GM12801 (cell line): ENCODE measurements around the gene ABRACL.

Experiments
- TF ChIP-seq, protein P1 (sequence below): IDR thresholded peaks from one replicate; pipeline ENCODE4 v1.5.1; 2011; ENCODE audit warnings: control low read depth; ENCODE audit not compliant: insufficient read length; ENCODE audit errors: extremely low read depth

ABRACL gene

DNA sequence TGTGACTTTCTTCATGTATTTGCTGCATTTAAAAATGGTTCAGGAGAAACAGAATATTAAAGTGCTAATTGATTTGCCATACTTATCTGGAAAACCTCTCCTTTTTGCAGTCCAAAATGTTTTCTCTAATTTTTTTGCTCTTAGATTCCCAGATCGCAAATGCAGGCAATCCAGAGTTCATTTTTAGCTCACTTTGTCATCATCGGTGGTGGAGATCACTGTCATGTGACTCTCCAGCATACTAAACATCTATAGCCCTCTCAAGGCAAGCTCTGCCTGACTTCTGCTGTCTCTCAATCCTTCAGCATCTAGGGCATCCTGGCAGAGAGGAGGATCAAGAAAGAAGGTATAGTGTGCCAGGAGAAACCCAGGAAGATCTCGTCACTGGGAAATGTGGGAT, 24.8 kb downstream of the ABRACL start:
- TF ChIP-seq, protein P1, sequence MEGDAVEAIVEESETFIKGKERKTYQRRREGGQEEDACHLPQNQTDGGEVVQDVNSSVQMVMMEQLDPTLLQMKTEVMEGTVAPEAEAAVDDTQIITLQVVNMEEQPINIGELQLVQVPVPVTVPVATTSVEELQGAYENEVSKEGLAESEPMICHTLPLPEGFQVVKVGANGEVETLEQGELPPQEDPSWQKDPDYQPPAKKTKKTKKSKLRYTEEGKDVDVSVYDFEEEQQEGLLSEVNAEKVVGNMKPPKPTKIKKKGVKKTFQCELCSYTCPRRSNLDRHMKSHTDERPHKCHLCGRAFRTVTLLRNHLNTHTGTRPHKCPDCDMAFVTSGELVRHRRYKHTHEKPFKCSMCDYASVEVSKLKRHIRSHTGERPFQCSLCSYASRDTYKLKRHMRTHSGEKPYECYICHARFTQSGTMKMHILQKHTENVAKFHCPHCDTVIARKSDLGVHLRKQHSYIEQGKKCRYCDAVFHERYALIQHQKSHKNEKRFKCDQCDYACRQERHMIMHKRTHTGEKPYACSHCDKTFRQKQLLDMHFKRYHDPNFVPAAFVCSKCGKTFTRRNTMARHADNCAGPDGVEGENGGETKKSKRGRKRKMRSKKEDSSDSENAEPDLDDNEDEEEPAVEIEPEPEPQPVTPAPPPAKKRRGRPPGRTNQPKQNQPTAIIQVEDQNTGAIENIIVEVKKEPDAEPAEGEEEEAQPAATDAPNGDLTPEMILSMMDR: no peak

DNA sequence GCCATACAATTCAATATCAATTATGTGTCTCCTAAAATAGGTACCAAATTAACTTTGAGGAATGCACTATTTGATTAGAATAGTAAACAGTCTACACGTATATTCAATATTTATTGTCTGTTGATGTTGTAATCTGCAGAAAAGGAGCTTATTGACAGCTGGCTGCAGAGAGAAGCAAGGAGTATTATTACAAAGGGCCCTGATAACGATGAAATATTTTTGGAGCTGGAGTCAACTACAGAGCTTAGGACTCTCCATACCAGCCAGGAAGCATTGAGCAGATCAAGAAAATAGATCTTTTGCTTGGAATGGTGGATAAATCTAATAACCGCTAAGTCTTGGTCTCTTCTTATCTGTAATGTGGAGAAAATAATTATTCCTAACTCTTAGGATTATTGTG, 25.5 kb downstream of the ABRACL start:
- TF ChIP-seq, protein P1: no peak

DNA sequence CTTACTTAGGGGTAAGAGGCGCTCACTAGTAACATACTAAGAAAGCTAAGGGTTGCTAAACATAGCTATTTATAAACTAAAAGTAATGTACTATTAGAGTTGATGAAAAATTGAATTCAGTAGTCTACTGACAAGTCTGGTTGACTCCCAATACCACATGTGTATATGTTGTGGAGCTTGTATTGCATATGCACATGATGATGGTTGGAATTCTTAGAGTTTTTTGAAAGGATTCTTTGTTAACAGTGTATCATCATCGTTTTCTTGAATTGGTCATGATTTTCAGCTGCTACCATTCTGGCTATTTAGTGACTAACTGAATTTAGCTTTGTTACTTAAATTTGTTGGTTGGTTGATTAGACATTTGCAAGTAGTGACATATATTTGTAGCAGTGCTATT, 27.2 kb downstream of the ABRACL start:
- TF ChIP-seq, protein P1: no peak

DNA sequence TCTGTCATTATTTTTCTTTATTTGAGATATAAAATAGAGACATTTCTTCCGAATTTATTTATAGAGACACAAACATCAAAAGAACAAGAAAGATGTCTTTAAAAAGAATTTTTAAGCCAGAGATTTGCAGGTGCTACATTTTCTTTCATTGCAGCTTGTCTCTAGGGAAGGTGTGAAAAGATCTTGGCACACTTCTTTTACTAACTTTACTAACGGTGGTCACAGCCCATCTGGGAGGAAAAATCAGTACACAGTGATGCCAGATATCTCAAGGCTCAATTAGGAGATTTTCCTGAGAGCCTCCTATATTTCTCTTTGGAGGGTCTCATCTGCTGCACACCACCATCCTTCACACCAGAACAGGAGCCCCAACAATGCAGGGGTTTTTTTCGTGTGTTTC, 29.5 kb downstream of the ABRACL start:
- TF ChIP-seq, protein P1: no peak

DNA sequence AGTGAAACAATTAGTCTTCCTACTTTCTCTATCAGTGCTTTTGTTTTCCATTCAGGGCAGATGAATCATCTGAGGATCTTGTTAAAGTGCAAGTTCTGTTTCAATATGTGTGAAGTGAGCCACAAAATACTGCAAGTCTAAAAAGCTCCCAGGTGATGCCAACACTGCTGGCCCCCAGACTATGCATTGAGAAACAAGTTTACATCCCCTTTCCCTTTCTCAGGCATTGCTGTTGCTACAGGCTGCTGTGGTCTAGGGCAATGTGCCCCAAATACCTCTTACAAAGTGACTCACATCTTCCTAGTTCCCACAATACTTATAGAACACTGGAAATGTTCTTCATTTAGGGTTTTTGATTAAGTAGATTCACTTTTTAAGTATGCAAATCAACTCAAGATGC, 31.8 kb downstream of the ABRACL start:
- TF ChIP-seq, protein P1: no peak

DNA sequence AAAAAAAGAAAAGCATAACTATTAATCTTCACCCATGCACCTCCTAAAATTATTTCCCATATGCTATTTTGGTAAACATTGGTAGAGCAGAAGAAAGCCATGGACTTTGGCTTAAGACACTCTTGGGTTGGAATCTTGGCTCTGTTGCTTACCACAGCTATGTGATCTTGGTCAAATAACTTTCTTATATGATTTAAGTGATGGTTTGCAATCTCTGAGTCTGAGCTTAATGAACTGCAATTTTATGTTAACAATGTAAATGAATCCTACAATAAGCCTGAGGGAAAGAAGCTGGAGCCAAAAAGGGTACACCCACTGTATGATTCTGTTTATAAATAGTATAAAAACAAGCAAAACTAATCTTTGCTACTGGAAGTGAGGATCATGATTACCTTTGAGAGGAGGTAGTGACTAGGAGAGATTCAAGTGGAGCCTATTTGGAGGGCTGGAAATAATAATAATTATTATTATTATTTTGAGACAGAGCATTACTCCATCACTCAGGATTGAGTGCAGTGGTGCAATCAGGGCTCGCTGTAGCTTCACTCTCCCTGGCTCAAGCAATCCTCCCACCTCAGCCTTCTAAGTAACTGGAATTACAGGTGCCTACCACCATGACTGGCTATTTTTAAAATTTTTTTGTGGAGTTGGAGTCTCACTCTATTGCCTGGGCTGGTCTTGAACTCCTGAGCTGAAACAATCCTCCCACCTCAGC, 34.5 kb downstream of the ABRACL start:
- TF ChIP-seq, protein P1: no peak

DNA sequence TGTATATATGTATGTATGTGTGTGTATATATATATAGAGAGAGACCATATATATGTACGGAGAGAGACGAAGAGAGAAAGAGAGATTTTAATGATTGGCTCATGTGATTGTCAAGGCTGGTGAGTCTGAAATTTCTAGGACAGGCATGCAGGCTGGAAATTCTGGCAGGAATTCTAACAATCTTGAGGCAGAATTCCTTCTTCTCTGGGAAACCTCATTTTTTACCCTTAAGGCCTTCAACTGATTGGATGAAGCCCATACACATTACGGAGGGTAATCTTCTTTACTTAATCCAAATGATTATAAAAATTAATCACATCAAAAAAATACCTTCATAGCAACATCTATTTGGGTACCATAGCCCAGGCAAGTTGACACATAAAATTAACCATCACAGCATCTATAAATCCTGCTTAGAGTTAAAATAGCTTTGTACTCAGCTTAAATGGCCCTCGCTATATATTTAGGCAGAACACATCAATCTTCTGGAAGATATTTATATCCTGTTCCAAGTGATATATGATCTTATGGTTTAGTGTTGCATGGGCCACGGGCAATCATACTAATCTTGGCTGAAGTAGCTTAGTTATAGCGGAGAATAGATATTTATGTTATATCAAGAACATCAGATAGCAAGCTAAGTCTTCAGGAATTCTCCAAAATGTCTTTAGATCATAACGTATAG, 36.6 kb downstream of the ABRACL start:
- TF ChIP-seq, protein P1: no peak
